Activated CD4-positive, alpha-beta T cell treated with anti-CD3 and anti-CD28 coated beads for 24 hours (primary cell): ENCODE data around the gene CELF4.

Experiments used
- DNase-seq, 2 donors: peaks; one replicate each; pipeline ENCODE4 v3.0.0-alpha.2; 2020; ENCODE audit warnings: low read depth in 2 of 2

The CELF4 gene

GRCh38 chr18:37414816-37415215 lies 150.8 kb downstream of the CELF4 start:
- no peak for DNase-seq

- DNase-seq: no peak
Observed at GRCh38 chr18:37412829-37413228, 152.8 kb downstream of the CELF4 start.

GRCh38 chr18:37412333-37412732 lies 153.3 kb downstream of the CELF4 start:
- no peak for DNase-seq

- DNase-seq: no peak
Observed at GRCh38 chr18:37409878-37410277, 155.7 kb downstream of the CELF4 start.

GRCh38 chr18:37408676-37409265 lies 156.8 kb downstream of the CELF4 start:
- DNase-seq: no peak

GRCh38 chr18:37407571-37407970 lies 158.0 kb downstream of the CELF4 start:
- DNase-seq: no peak

GRCh38 chr18:37405772-37406171 lies 159.8 kb downstream of the CELF4 start:
- no peak for DNase-seq

GRCh38 chr18:37405229-37405628 lies 160.4 kb downstream of the CELF4 start:
- no peak for DNase-seq

- DNase-seq: no peak
Observed at GRCh38 chr18:37403788-37404187, 161.8 kb downstream of the CELF4 start.

- DNase-seq: no peak
Observed at GRCh38 chr18:37403100-37403781, 162.4 kb downstream of the CELF4 start.

- DNase-seq: no peak
Observed at GRCh38 chr18:37402735-37403099, 162.9 kb downstream of the CELF4 start.

- no peak for DNase-seq
Observed at GRCh38 chr18:37400802-37401201, 164.8 kb downstream of the CELF4 start.

GRCh38 chr18:37398248-37398920 lies 167.2 kb downstream of the CELF4 start:
- DNase-seq: no peak

- DNase-seq: no peak
Observed at GRCh38 chr18:37397814-37398213, 167.8 kb downstream of the CELF4 start.

- no peak for DNase-seq
Observed at GRCh38 chr18:37396971-37397720, 168.5 kb downstream of the CELF4 start.

- DNase-seq: no peak
Observed at GRCh38 chr18:37395631-37396030, 170.0 kb downstream of the CELF4 start.

- no peak for DNase-seq
Observed at GRCh38 chr18:37395138-37395537, 170.5 kb downstream of the CELF4 start.

GRCh38 chr18:37394610-37394965 lies 171.0 kb downstream of the CELF4 start:
- DNase-seq: no peak

- no peak for DNase-seq
Observed at GRCh38 chr18:37393945-37394609, 171.5 kb downstream of the CELF4 start.

- no peak for DNase-seq
Observed at GRCh38 chr18:37393221-37393827, 172.3 kb downstream of the CELF4 start.

- DNase-seq: no peak
Observed at GRCh38 chr18:37392648-37393047, 172.9 kb downstream of the CELF4 start.
